Renal cortical epithelial cell (primary cell): Measurements from ENCODE around the gene MED19. TPM values are rescaled to one million over a fixed set of nuclear protein-coding genes. Genes with fewer than 3 reads are reported as not detected.
"Not testable (repeated sequence)": the region's sequence is repeated elsewhere in the genome, so short reads cannot be mapped to it uniquely, and the experiment has no call there.

Source experiments
- DNase-seq: peaks from one replicate; pipeline ENCODE4 v3.0.0-alpha.2; 2011; ENCODE audit warnings: low read depth
- total RNA-seq: library from RNA; depleted of rRNA; stranded (reverse); fragments of >200 nt; gene quantifications from 2 replicates; pipeline ENCODE4 v1.2.3, GENCODE V29; 2014

MED19 gene
- total RNA-seq, 1 donor from 2014 or later: 16.1 TPM

DNA sequence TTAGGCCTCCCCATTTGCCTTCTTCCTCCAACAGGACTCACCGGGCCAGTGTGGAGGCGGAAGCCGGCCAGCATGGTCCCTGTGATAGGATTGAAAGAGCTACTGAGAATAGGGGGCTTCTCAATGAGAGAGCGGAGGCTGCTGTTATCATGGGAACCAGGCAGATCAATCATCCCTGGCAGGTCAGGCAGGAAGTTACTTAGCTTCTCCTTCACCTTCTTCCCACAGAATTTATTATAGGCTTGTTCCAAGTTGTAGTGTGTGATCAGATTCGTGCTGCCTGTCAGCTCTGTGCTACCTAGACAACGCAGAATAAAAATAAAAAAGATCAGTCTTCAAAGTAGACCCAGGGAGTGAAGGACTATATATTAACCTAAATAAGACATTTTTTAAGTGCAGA lies 7.1 kb downstream of the MED19 start:
- no peak for DNase-seq

DNA sequence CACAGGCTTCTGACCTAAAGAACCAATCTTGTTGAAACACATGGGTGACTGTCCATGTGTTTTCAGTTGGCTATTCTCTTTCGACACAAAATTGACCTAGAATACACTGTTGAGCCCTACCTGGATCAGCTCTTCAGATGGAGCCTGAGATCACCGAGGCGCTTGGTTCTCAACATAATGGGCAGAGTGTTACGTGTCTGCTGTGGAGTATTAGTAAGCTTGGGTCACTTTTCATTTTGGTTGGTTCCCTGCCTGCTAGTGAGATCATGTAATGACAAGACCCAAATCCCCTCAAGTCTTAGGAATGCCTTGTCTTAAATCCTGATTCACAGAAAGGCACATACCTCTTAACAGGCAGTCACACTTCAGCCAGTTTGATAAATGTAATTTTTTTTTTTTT lies 8.7 kb downstream of the MED19 start:
- DNase-seq: no peak

DNA sequence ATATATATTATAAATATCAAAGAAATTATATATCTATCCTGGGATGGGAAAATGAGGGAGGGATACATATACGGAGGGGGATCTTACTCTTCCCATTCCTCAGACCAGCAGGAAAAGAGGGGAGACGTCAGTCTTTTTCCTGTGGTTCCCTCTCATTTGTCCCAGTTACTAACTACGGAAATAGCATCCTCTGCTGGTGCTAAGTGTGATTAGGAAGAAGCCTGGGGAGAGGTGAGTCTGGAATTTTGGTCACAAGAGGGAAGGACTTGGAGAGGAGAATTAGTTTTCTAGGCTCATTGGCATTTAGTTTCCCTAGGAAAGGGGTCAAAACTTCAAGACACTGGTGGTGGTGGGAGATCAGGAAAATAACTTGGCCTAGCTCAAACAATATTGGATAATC lies 11.6 kb downstream of the MED19 start:
- DNase-seq: no peak

DNA sequence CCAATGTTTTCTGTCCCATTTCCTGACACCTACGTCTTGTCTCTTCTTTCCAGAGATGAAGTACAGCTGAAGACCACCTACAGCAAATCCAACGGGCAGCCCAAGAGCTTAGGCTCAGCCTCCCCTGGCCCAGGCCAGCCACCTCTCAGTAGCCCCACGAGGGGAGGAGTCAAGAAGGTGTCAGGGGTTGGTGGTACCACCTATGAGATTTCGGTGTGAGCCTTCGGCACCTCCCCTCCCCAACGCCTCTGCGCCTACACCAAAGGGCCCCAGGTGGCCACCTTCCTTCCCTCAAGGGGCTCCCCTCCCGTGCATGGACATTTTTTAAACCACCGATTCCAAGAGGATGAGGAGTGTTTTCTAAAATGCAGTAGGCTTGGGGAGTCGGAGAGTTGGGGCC lies 12.2 kb downstream of the MED19 start:
- DNase-seq: no peak

DNA sequence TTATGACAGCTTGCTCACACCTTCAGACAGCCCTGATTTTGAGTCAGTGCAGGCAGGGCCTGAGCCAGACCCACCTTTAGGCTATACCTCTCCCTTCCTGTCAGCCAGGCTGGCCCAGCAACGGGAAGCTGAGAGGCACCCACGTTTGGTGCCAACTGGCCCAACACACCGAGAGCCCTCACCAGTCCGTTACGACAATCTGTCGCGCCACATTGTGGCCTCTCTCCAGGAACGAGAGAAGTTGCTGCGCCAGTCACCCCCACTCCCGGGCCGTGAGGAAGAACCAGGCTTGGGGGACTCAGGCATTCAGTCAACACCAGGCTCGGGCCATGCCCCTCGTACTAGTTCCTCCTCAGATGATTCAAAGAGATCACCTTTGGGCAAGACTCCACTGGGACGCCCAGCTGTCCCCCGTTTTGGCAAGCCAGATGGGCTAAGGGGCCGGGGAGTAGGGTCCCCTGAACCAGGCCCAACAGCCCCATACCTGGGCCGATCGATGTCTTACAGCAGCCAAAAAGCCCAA lies 13.1 kb downstream of the MED19 start:
- DNase-seq: no peak

DNA sequence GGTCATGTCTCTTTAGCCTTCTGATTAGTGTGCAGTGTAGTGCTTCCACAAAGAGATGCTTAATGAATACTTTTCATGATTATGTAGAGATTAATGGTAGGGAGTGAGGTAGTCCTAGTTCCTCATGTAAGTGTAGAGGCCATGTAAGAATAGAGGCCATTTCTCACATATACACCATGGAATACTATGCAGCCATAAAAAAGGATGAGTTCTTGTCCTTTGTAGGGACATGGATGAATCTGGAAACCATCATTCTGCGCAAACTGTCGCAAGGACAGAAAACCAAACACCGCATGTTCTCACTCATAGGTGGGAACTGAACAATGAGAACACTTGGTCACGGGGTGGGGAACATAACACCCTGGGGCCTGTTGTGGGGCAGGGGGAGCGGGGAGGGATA lies 21.5 kb downstream of the MED19 start:
- DNase-seq: not testable (repeated sequence)

DNA sequence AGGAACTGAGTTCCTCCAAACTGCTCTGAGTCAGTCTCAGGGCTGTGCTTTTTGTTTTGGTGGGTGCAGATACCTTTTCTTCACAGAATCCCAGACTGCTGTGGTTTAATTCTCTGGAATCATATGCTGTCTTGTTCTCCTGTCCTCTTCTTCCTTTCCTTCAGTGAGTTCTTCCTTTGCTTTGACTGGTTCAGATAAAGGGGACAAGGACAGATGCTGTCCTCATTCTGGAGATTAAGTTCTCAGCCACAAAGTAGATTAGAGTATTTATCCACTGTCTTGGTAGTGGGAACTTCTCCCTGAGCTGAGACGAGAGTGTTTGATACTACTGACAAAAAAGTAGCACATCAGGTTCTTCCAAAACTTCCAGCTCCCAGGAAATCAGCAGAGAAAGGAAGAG lies 30.8 kb downstream of the MED19 start:
- DNase-seq: no peak

DNA sequence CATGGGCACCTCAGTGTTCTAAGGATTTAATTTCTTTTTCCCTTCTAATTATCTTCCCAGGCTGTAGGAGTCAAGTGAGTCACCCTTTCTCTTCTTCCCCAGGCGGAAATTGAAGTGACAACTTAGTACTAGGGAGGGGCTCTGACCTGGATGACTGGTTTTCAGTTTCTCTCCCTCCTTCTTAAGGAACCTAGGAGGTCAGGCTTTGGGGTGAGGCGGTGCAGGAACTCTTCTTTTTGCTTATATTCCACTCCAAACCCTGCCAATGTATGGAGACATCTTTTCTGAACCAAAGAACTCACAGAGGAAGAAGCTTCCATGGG lies 31.5 kb downstream of the MED19 start:
- peak; percentile 85 for DNase-seq

DNA sequence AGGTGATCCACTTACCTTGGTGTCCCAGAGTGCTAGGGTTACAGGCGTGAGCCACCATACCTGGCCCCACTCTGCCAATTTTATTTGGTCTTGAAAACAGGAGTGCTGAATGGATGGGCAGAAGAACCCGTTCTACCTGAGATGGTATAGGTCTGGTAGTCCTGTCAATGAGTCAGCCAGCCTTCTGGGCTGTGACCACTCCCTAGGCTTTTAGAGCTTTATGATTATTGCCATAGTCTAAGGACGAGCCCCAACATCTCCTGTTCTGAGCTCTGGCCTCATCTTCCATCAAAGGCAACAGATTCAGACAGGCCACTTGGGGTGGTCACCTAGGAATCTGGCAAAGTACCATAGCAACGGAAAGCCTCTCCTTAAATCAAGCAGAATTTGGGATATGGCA lies 32.6 kb downstream of the MED19 start:
- no peak for DNase-seq

DNA sequence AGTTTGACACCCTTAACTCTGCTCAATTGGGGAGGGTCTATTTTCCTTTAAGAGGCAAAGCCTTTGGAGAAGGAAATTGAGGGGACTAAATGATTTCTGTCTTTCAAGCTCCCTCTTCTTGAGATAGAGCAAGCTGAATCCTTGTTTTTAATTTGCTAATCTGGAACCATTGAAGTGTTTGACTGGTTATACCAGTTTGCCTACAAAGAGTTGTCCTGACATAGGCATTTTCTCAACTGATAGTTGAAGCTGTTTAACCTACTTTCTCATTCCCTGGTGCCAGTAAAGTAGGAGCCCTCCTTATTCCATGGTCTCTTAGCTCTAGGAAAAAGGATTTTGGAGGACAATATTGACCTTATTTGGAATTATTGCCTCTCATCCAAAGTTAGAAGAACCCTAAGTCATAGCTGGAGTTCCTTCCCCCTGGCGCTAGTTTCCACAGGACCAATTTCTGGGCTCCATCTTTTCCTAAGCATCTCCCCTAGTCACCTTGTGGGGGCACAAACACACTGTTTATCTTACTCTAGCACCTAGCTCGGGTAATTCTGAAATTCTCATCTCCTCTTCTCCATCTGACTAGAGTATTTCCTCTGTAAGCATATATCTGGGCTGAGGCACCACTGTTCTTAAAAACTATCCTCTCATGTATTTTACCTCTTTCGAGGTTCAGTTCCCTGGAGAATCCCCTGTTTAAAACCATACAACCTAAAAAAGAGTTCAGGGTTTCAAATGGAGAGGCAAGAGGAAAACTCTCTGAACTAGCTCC lies 36.7 kb downstream of the MED19 start:
- DNase-seq: no peak

DNA sequence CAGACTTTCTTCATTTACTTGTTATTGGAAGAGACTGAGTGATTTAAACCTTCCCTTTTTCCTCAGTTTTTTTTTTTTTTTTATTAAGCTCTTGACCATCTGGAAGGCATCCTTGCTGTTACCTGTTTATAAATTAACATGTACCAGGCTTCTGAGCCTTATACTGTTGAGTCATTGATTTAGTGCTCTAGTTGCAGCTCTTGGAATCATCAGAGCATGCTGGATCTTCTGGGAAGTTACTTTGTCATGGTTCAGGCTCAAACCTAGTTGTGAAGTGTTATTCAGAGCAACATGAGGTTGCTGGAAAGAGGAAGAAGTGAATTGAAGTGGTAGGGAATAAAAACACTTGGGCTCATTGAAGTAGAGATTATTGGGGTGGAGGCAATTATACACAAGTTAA lies 37.8 kb downstream of the MED19 start:
- peak; percentile 96 for DNase-seq

DNA sequence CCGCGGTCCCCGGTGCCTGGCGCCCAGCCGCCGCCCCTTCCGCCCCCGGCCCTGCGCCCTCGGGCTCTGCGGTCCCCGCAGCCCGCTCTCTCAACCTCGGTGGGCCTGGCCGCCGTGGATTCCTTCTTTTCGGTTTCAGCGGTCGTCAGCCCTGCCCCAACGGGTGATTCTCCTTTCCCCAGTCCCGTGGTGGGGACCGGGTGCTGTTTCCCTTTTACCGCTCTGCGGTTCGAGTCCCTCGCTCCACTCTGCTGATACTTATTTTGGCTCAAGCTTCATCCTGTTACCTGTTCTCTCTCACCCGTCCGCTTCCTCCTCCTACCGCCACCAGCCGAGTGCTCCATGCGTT lies 43.6 kb downstream of the MED19 start:
- DNase-seq: no peak

DNA sequence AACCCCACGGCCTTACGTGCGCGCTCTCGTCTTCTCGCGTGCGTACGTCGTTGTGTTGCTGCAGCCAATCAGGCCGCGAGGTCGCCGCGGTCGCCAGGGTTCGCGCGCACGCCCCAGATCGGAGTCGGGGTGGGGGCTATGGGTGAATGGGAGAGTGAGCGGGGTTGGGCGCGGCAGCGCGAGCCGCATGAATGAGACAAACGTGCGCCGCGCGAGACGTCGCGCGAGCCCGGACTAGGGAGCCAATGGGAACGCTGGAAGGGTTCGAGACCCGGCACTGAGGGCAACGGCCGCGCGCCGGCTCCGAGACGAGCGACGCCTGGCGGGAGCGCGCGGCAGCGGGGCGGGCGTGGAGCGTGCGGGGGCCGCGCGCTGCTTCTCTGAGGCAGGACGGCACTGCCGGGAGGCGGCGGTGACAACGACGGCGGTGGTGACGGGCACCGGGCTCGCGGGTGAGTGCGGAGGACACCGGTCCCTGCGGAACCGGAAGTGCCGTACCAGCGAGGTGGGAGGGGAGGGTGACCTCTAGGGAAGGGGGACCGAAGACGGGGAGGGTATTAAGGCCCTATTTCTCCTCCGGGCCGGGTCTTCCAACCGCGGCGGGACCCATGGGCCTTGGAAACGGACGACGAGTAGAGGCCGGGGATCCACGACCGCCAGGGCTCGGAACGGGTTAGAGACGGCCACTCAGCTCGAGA lies 44.1 kb downstream of the MED19 start, which contains the start of gene ZDHHC5:
TSS of gene ZDHHC5 (plus strand) at position 379 of the 698 bp plus-strand sequence. CDS start 4,977 bp downstream, outside the sequence.
- DNase-seq: peak; percentile 96

DNA sequence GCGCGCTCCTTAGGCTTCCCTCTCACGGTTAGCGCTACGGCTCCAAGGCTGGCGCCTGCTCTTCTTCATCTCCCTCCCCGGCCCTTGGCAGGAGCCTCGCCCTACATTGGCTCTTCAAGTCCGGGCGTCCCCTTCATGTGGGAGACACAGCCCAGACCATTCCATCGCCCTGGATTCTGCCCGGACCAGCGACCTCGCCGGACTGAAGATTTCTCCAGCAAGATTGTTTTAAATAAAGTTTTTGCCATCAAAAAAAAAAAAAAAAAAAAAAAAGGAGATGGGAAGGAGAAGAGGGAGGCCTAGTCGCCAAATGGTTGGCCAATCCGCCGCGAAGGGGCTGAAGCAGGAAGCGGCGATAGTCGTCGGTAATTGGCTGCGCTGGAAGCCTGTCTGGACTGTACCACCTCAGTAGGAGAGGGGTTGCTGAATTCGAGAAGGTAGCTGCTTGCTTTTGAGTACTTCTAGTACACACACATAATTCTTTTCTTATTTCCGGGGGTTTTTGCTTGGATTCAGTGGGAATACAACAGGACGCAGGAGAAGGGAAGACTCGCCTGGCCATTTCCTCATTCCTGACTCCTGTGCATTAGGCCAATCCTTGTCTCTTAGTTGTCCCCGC lies 44.8 kb downstream of the MED19 start:
- DNase-seq: peak; percentile 96

DNA sequence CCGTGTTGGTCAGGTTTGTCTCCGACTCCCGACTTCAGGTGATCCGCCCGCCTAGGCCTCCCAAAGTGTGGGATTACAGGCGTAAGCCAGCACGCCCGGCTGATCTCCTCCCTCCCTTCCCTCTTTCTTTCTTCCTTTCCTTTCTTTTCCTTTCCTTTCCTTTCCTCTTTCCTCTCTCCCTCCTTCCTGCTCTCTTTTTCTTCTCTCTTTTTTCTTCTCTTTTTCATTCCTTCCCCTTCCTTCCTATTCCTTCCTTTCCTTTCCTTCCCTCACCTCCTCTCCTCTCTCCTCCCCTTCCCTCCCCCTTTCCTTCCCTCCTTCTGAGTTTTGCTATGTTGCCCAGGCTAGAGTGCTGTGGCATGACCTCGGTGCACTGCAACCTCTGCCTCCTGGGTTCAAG lies 48.0 kb downstream of the MED19 start:
- DNase-seq: no peak

DNA sequence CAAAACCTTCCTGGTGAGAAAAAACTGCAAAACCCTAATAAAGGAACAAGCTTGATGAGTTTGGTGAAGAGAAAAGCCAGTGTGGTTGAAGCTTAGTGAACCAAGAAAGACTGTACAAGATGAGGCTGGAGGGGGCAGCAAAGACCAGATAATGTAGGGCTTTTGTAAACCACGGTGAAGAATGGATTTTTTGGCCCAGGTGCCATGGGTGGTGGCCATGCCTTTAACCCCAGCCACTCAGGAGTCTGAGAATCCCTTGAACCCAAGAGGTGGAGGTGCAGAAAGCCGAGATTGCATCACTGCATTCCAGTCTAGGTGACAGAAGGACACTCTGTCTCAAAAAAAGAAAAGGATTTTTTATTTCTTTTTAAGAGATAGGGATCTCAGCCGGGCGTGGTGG lies 49.1 kb downstream of the MED19 start:
- DNase-seq: peak; percentile 38

DNA sequence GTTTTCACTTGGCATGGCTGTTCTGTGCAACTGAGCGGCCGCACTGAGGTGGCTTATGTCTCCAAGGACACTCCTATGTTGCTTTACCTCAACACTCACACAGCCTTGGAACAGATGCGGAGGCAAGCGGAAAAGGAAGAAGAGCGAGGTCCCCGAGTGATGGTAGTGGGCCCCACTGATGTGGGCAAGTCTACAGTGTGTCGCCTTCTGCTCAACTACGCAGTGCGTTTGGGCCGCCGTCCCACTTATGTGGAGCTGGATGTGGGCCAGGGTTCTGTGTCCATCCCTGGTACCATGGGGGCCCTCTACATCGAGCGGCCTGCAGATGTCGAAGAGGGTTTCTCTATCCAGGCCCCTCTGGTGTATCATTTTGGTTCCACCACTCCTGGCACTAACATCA lies 52.3 kb downstream of the MED19 start:
- DNase-seq: no peak

DNA sequence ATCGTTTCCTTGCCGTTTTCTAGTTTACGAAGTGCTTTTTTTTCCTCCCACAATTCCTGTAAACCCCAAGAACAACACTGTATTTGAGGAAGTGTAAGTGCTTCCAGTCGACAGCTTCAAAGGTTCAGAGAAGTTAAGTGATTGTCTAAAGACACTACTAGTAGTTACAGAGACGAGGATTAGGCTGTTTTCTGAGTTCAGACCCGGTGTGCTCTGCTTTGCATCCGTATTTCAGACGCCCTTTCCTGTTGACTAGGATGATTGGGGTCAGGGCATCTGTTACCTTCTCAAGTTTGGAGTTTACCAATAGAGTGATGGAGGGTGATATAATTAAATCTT lies 54.0 kb downstream of the MED19 start:
- DNase-seq: no peak

DNA sequence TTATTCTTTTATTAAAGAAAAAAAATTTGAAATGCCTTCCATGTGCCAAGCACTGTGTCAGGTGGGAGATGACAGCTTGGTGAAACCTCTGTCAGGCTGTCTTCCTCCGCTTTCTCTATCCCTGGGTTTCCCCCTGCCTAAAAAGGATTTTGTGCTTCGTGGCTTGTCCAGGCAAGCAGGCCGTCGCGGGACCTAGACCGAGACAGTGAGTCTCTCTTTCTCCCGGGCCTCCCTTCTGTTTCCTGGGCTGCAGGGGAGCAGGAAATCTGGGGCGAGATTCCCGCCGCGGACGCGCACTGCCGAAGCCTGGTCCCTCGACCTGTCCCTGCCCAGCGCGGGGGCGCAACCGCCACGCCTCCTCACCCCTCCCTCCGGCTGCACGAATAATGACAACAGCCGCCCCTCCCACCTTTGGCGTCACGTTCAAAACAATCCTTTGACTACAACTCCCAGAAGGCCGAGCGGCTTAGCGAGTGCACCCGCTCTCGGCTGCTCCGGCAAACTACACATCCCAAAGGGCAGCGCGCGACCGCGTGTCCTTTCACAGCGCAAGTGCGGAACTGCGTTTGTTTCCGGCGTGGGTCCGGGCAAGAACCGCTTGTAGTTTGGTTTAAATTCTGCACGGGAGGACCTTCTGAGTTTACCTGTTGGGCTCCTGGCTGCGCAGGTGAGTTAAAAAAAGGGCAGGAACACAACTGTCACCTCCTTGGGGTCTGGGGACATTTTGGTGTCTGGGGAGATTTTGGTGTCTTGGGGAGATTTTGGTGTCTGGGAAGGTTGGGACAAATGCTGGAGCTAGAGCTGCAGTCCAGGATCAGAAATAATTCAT lies 54.6 kb downstream of the MED19 start, which contains the start of gene CLP1:
TSS of gene CLP1 (plus strand) at position 569 of the 829 bp plus-strand sequence. CDS start 1,715 bp downstream, outside the sequence.
- peak; percentile 96 for DNase-seq

DNA sequence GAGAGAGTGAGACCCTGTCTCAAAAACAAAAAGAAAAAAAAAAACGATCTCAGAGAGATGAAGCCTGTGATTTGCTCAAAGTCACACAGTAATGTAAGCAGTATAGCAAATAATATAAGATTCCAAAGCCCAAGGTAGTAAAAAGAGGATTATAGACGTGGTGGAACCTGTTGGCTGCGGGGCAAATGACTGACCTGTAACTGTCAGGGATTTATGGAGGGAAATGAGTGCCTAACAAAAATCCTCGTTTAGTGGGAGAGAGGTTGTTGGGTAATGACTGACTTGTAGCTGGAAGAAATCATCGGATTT lies 55.2 kb downstream of the MED19 start:
- no peak for DNase-seq
